IPS-20b (cell line): ENCODE measurements around the gene FRRS1.
"Not testable (repeated sequence)": the region's sequence is repeated elsewhere in the genome, so short reads cannot be mapped to it uniquely, and the experiment has no call there.

ENCODE experiments used
- H3K27ac ChIP-seq: one replicate; pipeline ENCODE4 v1.5.1; 2013; ENCODE audit warnings: low read length
- H3K27me3 ChIP-seq: 2 replicates; pipeline ENCODE4 v1.6.1; 2013; ENCODE audit warnings: mild to moderate bottlenecking, low read length, inconsistent platforms; ENCODE audit not compliant: insufficient read depth
- H3K36me3 ChIP-seq: 2 replicates; pipeline ENCODE4 v1.6.1; 2013; ENCODE audit warnings: low read depth, mild to moderate bottlenecking, inconsistent platforms, low read length, moderate library complexity; ENCODE audit not compliant: insufficient read depth
- H3K4me1 ChIP-seq: 2 replicates; pipeline ENCODE4 v1.6.1; 2013; ENCODE audit warnings: mild to moderate bottlenecking, control low read depth, inconsistent platforms, low read length, moderate library complexity; ENCODE audit not compliant: insufficient read depth
- H3K4me3 ChIP-seq: 2 replicates; pipeline ENCODE4 v1.5.1; 2013; ENCODE audit warnings: mild to moderate bottlenecking, low read length, inconsistent platforms
- H3K9ac ChIP-seq: 2 replicates; pipeline ENCODE4 v1.6.1; 2013; ENCODE audit warnings: low read depth, mild to moderate bottlenecking, inconsistent platforms, low read length, moderate library complexity
- H3K9me3 ChIP-seq: 2 replicates; pipeline ENCODE4 v1.6.1; 2013; ENCODE audit warnings: mild to moderate bottlenecking, low read depth, low read length, inconsistent platforms; ENCODE audit not compliant: insufficient read depth

Gene FRRS1

DNA sequence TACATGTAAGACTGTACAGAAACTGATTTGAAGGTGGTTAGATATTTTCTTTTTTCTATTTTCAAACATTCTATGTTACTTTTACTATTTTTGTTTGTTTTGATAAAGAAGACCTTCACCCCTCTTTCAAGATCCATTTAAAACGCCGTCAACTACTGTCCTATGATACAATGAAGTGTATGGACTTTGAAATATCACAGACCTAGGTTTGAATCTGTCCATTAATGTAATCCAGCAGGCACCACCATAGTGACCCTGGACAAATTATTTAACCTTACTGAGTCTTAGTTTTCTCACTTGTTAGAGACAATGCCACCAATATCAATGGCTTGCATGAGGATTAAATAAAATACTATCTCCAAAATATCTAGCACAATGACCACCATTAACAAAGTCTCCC, 2.0 kb downstream of the FRRS1 start:
- H3K4me3 ChIP-seq, result no peak overlapping the region
- no peaks in the 10 kb centered on the region for H3K36me3 ChIP-seq
- H3K9ac ChIP-seq, result no peak overlapping the region; the same call in 1 of the 2 replicates
- no peak overlapping the region for H3K27ac ChIP-seq
- no peaks in the 10 kb centered on the region for H3K9me3 ChIP-seq
- H3K27me3 ChIP-seq, result no peaks in the 10 kb centered on the region
- H3K4me1 ChIP-seq, result peaks cover 16% of the 10 kb centered on the region

DNA sequence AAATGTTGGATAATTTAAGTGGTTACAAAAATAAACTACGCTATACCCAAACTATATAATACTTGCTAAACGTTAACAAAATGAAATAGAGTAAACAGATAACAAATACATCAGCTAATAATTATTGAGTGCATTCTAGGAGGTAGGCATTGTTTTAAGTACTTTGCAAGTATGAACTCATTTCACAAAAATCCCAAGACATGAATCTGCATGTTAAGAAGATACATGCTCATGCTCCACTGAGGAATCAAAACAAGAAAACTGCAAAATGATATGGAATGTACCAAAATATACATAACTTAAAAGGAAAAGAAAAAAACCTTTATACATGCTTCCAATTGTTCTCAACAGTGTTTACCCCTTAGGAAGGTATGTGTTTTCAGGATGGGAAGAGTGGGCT, 2.5 kb downstream of the FRRS1 start:
- Histone ChIP-seq H3K36me3 (no peaks in the 10 kb centered on the region), H3K4me3 (no peak overlapping the region), H3K9ac (no peak overlapping the region), H3K27ac (no peak overlapping the region), H3K27me3 (no peaks in the 10 kb centered on the region), H3K9me3 (no peaks in the 10 kb centered on the region), H3K4me1 (peaks cover 16% of the 10 kb centered on the region)

DNA sequence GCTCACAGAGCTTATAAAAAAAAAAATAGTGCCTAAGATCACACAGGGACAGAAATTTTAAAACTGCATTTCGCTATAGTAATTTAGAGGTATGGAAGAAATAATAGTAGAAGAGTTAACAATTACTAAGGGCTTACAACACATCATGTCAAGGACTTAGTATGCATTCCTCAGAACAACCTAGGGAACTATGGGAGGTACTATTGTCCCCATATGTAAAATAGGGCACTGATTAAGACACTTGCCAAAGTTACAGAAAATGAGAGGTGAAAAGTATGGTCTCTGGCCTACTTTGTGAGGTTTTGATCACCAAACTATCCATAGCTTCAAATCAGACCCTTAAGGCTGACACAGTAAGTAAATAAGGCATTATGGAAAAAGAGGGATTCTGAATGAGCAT, 4.7 kb downstream of the FRRS1 start:
- no peak overlapping the region for H3K27ac ChIP-seq
- H3K4me1 ChIP-seq, result peaks cover 25% of the 10 kb centered on the region
- no peaks in the 10 kb centered on the region for H3K27me3 ChIP-seq
- H3K9ac ChIP-seq, result no peak overlapping the region
- H3K4me3 ChIP-seq, result no peak overlapping the region
- no peaks in the 10 kb centered on the region for H3K9me3 ChIP-seq
- no peaks in the 10 kb centered on the region for H3K36me3 ChIP-seq

DNA sequence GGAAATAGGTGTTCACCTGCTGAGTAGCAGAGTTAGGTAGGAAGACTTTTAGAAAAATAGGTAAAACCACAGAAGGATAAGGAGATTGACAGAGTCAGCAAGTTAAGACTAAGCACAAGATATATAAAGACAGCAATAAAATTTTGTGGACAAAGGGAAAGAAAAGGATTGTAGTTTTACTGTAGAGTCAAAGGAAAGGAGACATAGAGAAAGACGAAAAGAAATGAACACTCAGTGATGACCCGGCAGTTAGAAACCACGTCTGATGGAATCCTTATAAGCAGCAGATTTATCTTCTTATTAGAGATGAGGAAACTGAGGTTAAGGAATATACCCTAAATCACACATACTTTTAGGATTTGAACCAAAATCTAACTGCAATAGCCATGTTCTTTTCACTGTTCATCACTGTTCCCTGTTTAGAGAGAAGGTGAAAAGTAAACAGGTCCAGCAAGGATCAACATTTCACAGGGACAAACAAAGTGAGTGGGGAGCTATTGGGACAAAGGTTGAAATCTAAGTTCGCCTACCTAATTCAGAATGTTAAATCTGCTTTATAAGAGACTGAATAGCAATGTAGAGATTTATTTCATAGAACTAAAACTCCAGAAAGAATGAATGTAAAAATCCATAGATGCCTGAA, 6.8 kb downstream of the FRRS1 start:
- H3K27me3 ChIP-seq, result no peaks in the 10 kb centered on the region
- H3K27ac ChIP-seq, result no peak overlapping the region
- no peak overlapping the region for H3K9ac ChIP-seq
- H3K4me1 ChIP-seq, result peaks cover 23% of the 10 kb centered on the region
- H3K9me3 ChIP-seq, result no peaks in the 10 kb centered on the region
- no peak overlapping the region for H3K4me3 ChIP-seq
- H3K36me3 ChIP-seq, result no peaks in the 10 kb centered on the region

DNA sequence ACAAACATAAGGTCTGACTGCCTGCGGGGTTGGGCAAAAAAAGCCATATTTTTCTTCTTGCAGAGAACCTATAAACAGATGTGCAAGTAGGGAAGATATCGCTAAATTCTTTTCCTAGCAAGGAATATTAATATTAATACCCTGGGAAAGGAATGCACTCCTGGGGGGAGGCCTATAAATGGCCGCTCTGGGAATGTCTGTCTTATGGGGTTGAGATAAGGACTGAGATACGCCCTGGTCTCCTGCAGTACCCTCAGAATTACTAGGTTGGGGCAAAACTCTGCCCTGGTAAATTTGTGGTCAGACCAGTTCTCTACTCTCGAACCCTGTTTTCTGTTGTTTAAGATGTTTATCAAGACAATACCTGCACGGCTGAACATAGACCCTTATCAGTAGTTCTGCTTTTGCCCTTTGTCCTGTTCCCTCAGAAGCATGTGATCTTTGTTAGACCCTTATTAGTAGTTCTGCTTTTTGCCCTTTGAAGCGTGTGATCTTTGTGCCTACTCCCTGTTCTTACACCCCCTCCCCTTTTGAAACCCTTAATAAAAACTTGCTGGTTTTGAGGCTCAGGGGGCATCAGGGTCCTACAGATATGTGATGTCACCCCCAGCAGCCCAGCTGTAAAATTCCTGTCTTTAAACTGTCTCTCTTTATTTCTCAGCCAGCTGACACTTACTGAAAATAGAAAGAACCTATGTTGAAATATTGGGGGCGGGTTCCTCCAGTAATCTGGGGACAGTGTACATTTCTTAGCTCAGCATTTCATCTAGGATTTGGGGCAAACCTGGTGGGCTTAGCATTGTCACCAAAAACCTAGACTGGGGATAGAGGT, 7.5 kb downstream of the FRRS1 start:
- not testable (repeated sequence) for H3K27ac ChIP-seq, H3K4me3 ChIP-seq

DNA sequence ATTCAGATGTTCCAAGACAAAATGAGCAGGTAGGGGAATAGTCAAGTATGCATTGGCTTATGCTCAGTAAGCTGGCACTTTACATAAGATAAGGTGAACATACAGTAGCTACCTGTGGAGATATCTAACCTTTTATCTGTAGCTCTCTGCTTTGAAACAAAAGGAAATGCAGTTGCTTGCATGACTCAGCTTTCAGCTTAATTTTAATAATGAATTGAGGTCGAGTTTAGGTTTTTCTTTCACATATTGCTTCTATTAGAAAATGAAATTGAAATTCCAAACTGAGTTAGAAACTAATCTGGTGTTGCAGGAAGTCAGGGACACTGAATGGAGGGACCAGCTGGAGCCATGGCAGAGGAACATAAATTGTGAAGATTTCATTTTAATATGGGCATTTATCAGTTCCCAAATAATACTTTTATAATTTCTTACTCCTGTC, 8.3 kb downstream of the FRRS1 start:
- H3K27me3 ChIP-seq, result no peaks in the 10 kb centered on the region
- H3K4me1 ChIP-seq, result peaks cover 20% of the 10 kb centered on the region
- no peaks in the 10 kb centered on the region for H3K36me3 ChIP-seq
- no peak overlapping the region for H3K9ac ChIP-seq
- no peaks in the 10 kb centered on the region for H3K9me3 ChIP-seq
- H3K27ac ChIP-seq, result no peak overlapping the region
- no peak overlapping the region for H3K4me3 ChIP-seq

More for the DNA sequence above, 7.5 kb downstream of the FRRS1 start:
- not testable (repeated sequence) for H3K27me3 ChIP-seq, H3K36me3 ChIP-seq, H3K9ac ChIP-seq, H3K9me3 ChIP-seq
- H3K4me1 ChIP-seq, result peaks cover 20% of the 10 kb centered on the region

DNA sequence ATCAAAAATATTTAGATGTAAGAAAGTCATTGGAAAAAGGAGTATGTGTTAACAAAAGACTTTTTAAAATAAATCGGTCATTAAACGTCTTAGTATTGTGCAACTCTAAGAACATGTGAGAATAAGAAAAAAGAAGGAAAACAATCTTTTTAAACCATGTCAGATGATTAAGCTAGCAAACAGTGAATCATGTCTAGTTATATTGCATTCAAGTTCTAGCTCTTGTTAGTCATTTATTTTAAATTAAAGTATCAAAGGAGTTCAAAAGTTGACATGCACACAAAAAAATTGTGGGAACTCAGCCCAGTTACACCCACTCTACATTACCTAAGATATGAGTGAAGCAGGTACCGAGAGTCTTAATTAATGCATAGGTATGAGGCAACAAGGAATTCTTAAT, 9.8 kb downstream of the FRRS1 start:
- Histone ChIP-seq H3K9ac (no peak overlapping the region), H3K4me1 (peaks cover 11% of the 10 kb centered on the region), H3K27me3 (no peaks in the 10 kb centered on the region)

DNA sequence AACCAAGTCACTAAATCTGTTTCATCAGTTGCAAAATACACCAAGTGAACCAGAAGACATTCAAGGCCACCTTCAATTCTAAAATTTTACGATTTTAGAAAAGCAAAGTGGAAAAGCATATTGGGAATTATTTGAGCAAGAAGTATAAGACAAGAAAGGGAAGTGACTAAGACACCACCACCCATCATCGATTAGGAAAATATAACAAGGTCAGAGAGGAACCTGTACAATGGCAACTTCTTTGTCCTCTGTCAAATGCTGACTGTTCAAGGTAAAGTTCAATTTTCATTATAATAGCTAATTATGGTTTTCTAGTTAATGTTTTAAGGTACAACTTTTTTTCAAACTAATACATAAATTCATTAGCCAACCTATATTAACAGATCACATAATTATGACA, 10.8 kb downstream of the FRRS1 start:
- Histone ChIP-seq H3K27me3 (no peaks in the 10 kb centered on the region), H3K4me3 (no peak overlapping the region), H3K9ac (no peak overlapping the region), H3K36me3 (no peaks in the 10 kb centered on the region), H3K4me1 (peaks cover 11% of the 10 kb centered on the region), H3K9me3 (no peaks in the 10 kb centered on the region), H3K27ac (no peak overlapping the region)

More for the DNA sequence above, 9.8 kb downstream of the FRRS1 start:
- H3K36me3 ChIP-seq, result no peaks in the 10 kb centered on the region
- no peak overlapping the region for H3K4me3 ChIP-seq
- no peak overlapping the region for H3K27ac ChIP-seq
- no peaks in the 10 kb centered on the region for H3K9me3 ChIP-seq

DNA sequence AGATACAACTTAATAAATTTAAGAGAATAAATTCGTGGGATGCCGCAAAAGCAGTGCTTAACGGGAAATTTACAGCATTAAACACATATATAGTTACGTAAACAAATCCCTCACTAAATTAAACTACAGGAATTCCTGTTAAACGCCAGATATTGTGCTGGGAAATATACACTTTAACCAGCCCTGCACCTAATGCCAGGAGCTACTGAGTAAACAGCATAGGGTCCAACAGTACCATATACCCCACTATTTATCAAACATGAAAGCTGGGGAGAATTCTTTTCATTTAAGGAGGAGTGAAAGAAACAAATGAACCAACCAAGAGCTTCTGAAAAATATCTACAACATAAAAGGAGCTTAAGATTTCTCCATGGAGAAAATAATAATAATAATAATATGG, 11.7 kb downstream of the FRRS1 start:
- Histone ChIP-seq H3K36me3 (no peaks in the 10 kb centered on the region), H3K4me3 (no peak overlapping the region), H3K4me1 (peaks cover 11% of the 10 kb centered on the region), H3K9me3 (no peaks in the 10 kb centered on the region), H3K9ac (no peak overlapping the region), H3K27ac (no peak overlapping the region), H3K27me3 (no peaks in the 10 kb centered on the region)

DNA sequence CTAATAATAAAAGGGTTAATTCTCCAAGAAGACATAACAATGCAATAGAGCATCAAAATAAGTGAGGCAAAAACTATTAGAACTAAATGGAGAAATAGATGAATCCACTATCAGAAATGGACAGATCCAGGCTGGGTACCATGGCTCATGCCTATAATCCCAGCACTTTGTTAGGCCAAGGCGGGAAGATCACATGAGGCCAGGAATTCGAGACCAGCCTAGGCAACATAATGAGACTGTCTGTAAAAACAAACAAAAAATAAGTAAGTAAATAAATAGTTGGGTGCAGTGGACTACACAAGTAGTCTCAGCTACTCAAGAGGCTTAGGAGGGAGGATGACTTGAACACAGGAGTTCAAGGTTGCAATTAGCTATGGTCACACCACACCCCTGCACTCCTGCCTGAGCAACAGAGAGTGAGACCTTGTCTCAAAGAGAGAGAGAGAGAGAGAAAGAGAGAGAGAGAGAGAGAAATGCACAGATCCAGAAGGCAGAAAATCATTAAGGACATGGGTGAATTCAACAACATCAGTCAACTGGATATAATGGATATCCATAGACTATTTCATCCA, 12.3 kb downstream of the FRRS1 start:
- no peaks in the 10 kb centered on the region for H3K27me3 ChIP-seq
- H3K9ac ChIP-seq, result no peak overlapping the region
- H3K27ac ChIP-seq, result no peak overlapping the region
- H3K4me3 ChIP-seq, result no peak overlapping the region
- no peaks in the 10 kb centered on the region for H3K36me3 ChIP-seq
- H3K4me1 ChIP-seq, result peaks cover 11% of the 10 kb centered on the region
- no peaks in the 10 kb centered on the region for H3K9me3 ChIP-seq

DNA sequence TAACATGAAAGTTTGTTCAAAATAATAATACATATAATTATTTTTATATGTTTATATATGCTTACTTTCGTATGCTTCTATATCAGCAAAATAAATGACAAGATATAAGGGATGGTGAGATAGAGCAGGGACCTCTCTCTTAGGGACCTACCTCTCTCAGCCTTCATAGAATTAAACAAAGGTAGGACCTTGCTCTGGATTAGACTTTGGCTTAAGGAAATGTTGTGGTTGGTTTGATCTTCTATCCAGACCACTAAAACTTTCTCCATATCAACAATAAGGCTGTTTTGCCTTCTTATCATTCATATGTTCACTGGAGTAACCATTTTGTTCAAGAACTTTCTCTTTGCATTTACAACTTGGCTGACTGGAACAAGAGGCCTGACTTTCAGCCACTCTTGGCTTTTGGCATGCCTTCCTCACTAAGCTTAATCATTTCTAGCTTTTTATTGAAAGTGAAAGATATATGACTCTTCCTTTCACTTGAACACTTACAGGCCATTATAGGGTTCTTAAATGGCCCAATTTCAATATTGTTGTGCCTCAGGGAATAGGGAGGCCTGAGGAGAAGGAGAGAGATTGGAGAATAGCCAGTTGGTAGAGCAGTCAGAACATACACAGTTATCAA, 14.4 kb downstream of the FRRS1 start:
- H3K4me3 ChIP-seq, result no peak overlapping the region
- no peaks in the 10 kb centered on the region for H3K27me3 ChIP-seq
- no peaks in the 10 kb centered on the region for H3K36me3 ChIP-seq
- H3K27ac ChIP-seq, result no peak overlapping the region
- no peaks in the 10 kb centered on the region; the same call in 1 of the 2 replicates for H3K4me1 ChIP-seq
- no peak overlapping the region for H3K9ac ChIP-seq
- H3K9me3 ChIP-seq, result no peaks in the 10 kb centered on the region
